Measurements from ENCODE around the gene PPFIBP1. TPM values are rescaled to one million over a fixed set of nuclear protein-coding genes. Genes with fewer than 3 reads are reported as not detected.
A peak's percentile ranks its signal among the peaks of the same experiment; 100 is the strongest.

The PPFIBP1 gene
- polyA plus RNA-seq, 1 of the 3 experiments (the other 2 are of a cell fraction): 55.0 TPM

- TF ChIP-seq RCOR1 (IDR thresholded peaks at IDR 0.05; ENCODE audit: low read length) (no peak), EZH2phosphoT487 (IDR thresholded peaks at IDR 0.05; ENCODE audit: borderline replicate concordance, low read depth) (no peak), JUND (IDR thresholded peaks at IDR 0.05) (peak; percentile 86), ELF1 (IDR thresholded peaks at IDR 0.05) (peak; percentile 65; the same call in 1 of the 2 replicates), RFX5 (IDR thresholded peaks at IDR 0.05; ENCODE audit: low read length) (no peak), RXRA (IDR thresholded peaks at IDR 0.05; ENCODE audit: borderline replicate concordance, low read depth) (peak; percentile 82; the same call in 1 of the 2 replicates), CTCF (IDR thresholded peaks at IDR 0.05) (no peak), FOSL2 (IDR thresholded peaks at IDR 0.05; ENCODE audit: borderline replicate concordance, low read depth) (peak; percentile 90), TEAD4 (IDR thresholded peaks at IDR 0.05; ENCODE audit: borderline replicate concordance, insufficient read depth) (peak; percentile 70), REST (IDR thresholded peaks at IDR 0.05; ENCODE audit: low read depth, low read length) (no peak; the same call in 1 of the 2 replicates), SIN3A (IDR thresholded peaks at IDR 0.05; ENCODE audit: borderline replicate concordance, low read depth, low read length) (no peak), YY1 (IDR thresholded peaks at IDR 0.05; ENCODE audit: low read depth) (no peak), CHD2 (IDR thresholded peaks at IDR 0.05; ENCODE audit: low read length, partially characterized antibody) (no peak), MEF2A (IDR thresholded peaks at IDR 0.05; ENCODE audit: borderline replicate concordance, low read depth) (peak; percentile 79), NRF1 (IDR thresholded peaks at IDR 0.05; ENCODE audit: low read depth, low read length) (no peak), TCF12 (IDR thresholded peaks at IDR 0.05) (peak; percentile 89)
- TF ChIP-seq, protein P1, sequence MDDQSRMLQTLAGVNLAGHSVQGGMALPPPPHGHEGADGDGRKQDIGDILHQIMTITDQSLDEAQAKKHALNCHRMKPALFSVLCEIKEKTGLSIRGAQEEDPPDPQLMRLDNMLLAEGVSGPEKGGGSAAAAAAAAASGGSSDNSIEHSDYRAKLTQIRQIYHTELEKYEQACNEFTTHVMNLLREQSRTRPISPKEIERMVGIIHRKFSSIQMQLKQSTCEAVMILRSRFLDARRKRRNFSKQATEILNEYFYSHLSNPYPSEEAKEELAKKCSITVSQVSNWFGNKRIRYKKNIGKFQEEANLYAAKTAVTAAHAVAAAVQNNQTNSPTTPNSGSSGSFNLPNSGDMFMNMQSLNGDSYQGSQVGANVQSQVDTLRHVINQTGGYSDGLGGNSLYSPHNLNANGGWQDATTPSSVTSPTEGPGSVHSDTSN (IDR thresholded peaks at IDR 0.05): peak; percentile 74
These were observed 50.0 kb downstream of the PPFIBP1 start (continued) for GRCh38 chr12:27573972-27574371.

Data from SK-N-SH (cell line).